HG02759 (cell line): ENCODE results near the gene CREB3L2.
"Not testable (repeated sequence)": the region's sequence is repeated elsewhere in the genome, so short reads cannot be mapped to it uniquely, and the experiment has no call there.

Source experiments
- ATAC-seq: cut with Tn5 transposase; IDR thresholded peaks from one replicate; pipeline ENCODE4 v1.9.1; 2021; ENCODE audit warnings: mild to moderate bottlenecking, moderate library complexity; ENCODE audit not compliant: unreplicated experiment

The CREB3L2 gene

GRCh38 chr7:137935884-137936508 lies 65.9 kb downstream of the CREB3L2 start:
- peak; percentile 33 for ATAC-seq

- peak; percentile 82 for ATAC-seq
Measured at GRCh38 chr7:137934941-137935883, 66.7 kb downstream of the CREB3L2 start.

GRCh38 chr7:137934176-137934826 lies 67.6 kb downstream of the CREB3L2 start:
- no peak for ATAC-seq

- no peak for ATAC-seq
Measured at GRCh38 chr7:137933270-137934017, 68.4 kb downstream of the CREB3L2 start.

GRCh38 chr7:137932881-137933269 lies 69.0 kb downstream of the CREB3L2 start:
- ATAC-seq, result no peak

- no peak for ATAC-seq
Measured at GRCh38 chr7:137931823-137932222, 70.1 kb downstream of the CREB3L2 start.

- no peak for ATAC-seq
Measured at GRCh38 chr7:137930581-137930980, 71.3 kb downstream of the CREB3L2 start.

GRCh38 chr7:137928626-137929025 lies 73.3 kb downstream of the CREB3L2 start:
- no peak for ATAC-seq

GRCh38 chr7:137927386-137927785 lies 74.5 kb downstream of the CREB3L2 start:
- ATAC-seq, result no peak

GRCh38 chr7:137926206-137926605 lies 75.7 kb downstream of the CREB3L2 start:
- not testable (repeated sequence) for ATAC-seq

GRCh38 chr7:137925754-137926153 lies 76.1 kb downstream of the CREB3L2 start:
- no peak for ATAC-seq

- ATAC-seq, result no peak
Measured at GRCh38 chr7:137925091-137925490, 76.8 kb downstream of the CREB3L2 start.

GRCh38 chr7:137923380-137923779 lies 78.5 kb downstream of the CREB3L2 start:
- no peak for ATAC-seq

GRCh38 chr7:137920637-137921399 lies 81.1 kb downstream of the CREB3L2 start:
- no peak for ATAC-seq

GRCh38 chr7:137919987-137920386 lies 81.9 kb downstream of the CREB3L2 start:
- no peak for ATAC-seq

GRCh38 chr7:137916980-137917645 lies 84.8 kb downstream of the CREB3L2 start:
- ATAC-seq, result no peak

GRCh38 chr7:137916564-137916963 lies 85.3 kb downstream of the CREB3L2 start:
- ATAC-seq, result no peak

- ATAC-seq, result no peak
Measured at GRCh38 chr7:137915266-137915665, 86.6 kb downstream of the CREB3L2 start.

- no peak for ATAC-seq
Measured at GRCh38 chr7:137913985-137914384, 87.9 kb downstream of the CREB3L2 start.

GRCh38 chr7:137909042-137909441 lies 92.8 kb downstream of the CREB3L2 start:
- no peak for ATAC-seq
